ENCODE results near the gene FAM107B. TPM values are rescaled to one million over a fixed set of nuclear protein-coding genes. Genes with fewer than 3 reads are reported as not detected.

Gene FAM107B
- total and polyA plus RNA-seq, 4 donors, result 24.9 to 58.1 (median 30.9) TPM

DNA sequence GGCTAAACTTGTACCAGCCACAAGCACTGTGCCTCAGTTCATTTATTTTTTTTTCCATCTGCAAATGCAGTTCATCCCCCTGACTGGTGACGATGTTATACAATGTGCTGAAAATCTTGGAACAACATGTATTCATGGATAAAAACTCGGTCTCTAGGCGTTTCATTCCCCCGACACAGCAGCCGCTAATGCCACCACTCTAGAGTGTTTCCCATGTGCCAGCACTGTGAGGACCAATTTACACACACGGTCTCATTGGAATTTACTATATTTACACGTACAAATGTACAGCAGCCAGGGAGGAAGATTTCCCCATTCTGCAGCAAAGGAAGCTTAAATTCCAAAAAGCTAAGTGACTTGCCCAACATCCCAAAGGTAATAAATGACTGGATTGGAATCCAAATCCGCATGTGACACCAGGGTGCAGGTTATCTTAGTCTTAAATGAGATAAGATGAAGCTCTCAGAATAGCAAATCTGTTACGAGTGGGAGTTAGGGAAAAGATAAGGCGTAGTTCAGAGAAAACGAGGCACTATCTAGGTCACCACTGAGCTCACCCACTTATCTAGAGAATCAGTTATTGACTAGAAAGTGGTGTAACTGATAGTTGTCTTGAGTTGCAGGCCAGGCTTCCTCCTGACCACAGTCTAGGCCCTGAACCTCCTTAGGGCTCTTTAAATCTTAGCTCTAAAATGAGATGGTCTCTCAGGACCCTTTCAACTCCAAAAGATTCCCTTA is 36.7 kb downstream of the FAM107B start (continued):
- TF ChIP-seq, protein P1, sequence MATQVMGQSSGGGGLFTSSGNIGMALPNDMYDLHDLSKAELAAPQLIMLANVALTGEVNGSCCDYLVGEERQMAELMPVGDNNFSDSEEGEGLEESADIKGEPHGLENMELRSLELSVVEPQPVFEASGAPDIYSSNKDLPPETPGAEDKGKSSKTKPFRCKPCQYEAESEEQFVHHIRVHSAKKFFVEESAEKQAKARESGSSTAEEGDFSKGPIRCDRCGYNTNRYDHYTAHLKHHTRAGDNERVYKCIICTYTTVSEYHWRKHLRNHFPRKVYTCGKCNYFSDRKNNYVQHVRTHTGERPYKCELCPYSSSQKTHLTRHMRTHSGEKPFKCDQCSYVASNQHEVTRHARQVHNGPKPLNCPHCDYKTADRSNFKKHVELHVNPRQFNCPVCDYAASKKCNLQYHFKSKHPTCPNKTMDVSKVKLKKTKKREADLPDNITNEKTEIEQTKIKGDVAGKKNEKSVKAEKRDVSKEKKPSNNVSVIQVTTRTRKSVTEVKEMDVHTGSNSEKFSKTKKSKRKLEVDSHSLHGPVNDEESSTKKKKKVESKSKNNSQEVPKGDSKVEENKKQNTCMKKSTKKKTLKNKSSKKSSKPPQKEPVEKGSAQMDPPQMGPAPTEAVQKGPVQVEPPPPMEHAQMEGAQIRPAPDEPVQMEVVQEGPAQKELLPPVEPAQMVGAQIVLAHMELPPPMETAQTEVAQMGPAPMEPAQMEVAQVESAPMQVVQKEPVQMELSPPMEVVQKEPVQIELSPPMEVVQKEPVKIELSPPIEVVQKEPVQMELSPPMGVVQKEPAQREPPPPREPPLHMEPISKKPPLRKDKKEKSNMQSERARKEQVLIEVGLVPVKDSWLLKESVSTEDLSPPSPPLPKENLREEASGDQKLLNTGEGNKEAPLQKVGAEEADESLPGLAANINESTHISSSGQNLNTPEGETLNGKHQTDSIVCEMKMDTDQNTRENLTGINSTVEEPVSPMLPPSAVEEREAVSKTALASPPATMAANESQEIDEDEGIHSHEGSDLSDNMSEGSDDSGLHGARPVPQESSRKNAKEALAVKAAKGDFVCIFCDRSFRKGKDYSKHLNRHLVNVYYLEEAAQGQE (IDR thresholded peaks at IDR 0.05), result no peak
- TF ChIP-seq NR2F2 (IDR thresholded peaks at IDR 0.05), result no peak
- TF ChIP-seq GABPA (IDR thresholded peaks at IDR 0.05 in 1 of 2, conservative IDR thresholded peaks at IDR 0.05 in 1 of 2), result no peak
- TF ChIP-seq FOXA1 (IDR thresholded peaks at IDR 0.05), result no peak
- TF ChIP-seq, protein P2, sequence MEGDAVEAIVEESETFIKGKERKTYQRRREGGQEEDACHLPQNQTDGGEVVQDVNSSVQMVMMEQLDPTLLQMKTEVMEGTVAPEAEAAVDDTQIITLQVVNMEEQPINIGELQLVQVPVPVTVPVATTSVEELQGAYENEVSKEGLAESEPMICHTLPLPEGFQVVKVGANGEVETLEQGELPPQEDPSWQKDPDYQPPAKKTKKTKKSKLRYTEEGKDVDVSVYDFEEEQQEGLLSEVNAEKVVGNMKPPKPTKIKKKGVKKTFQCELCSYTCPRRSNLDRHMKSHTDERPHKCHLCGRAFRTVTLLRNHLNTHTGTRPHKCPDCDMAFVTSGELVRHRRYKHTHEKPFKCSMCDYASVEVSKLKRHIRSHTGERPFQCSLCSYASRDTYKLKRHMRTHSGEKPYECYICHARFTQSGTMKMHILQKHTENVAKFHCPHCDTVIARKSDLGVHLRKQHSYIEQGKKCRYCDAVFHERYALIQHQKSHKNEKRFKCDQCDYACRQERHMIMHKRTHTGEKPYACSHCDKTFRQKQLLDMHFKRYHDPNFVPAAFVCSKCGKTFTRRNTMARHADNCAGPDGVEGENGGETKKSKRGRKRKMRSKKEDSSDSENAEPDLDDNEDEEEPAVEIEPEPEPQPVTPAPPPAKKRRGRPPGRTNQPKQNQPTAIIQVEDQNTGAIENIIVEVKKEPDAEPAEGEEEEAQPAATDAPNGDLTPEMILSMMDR (IDR thresholded peaks at IDR 0.05; ENCODE audit: low read depth, low read length, missing input control), result no peak

DNA sequence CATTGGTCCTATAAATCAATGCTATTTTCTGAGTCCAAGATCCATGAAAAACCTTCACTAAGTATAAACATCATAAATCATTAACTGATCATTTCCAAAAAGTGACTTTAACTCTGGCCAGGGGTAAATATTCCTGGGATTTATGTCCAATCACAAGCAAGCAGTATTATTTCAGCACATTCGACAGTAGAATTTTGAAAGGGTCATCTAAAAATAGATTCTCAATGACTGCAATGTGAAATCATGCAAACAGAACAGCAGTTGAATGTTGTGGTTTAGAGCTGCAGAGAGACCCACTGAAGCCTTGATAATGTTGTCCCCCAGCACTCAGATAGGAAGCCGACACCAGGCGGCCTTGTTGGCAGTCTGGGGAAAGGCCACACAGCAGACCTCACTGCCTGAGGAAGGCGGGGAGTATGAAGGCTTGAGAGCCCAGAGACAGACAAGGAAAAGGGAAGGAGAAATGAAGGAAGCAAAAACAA is 38.1 kb downstream of the FAM107B start:
- Histone ChIP-seq H3K4me3 (ENCODE audit: low read depth in 1 of 3, low read length in 3 of 3) (no peak overlapping the region), H3K4me1 (ENCODE audit: control insufficient read depth in 4 of 4, insufficient read depth in 4 of 4, low read length in 3 of 4) (peaks cover 4 to 28% (median 17%) of the 10 kb centered on the region in 4 donors), H3K9me3 (ENCODE audit: control insufficient read depth in 4 of 4, low read length in 3 of 4) (no peaks in the 10 kb centered on the region), H3K27ac (ENCODE audit: low read depth in 1 of 2, low read length in 2 of 2) (peak overlapping the region; percentile 55 to 75), H3K36me3 (ENCODE audit: control insufficient read depth in 4 of 4, insufficient read depth in 3 of 4, low read depth in 1 of 4, low read length in 3 of 4) (no peaks in the 10 kb centered on the region), H3K27me3 (ENCODE audit: control insufficient read depth in 4 of 4, insufficient read depth in 4 of 4, low read length in 3 of 4) (no peaks in the 10 kb centered on the region), H3K9ac (ENCODE audit: low read depth in 1 of 2, low read length in 2 of 2) (peak overlapping the region in 1 of 2 donors; percentile 21)
- no peak for DNase-seq (ENCODE audit: low spot score)
- WGBS, result 26% methylated on average over 4 of the region's 4 CpGs
- TF ChIP-seq, protein P3, sequence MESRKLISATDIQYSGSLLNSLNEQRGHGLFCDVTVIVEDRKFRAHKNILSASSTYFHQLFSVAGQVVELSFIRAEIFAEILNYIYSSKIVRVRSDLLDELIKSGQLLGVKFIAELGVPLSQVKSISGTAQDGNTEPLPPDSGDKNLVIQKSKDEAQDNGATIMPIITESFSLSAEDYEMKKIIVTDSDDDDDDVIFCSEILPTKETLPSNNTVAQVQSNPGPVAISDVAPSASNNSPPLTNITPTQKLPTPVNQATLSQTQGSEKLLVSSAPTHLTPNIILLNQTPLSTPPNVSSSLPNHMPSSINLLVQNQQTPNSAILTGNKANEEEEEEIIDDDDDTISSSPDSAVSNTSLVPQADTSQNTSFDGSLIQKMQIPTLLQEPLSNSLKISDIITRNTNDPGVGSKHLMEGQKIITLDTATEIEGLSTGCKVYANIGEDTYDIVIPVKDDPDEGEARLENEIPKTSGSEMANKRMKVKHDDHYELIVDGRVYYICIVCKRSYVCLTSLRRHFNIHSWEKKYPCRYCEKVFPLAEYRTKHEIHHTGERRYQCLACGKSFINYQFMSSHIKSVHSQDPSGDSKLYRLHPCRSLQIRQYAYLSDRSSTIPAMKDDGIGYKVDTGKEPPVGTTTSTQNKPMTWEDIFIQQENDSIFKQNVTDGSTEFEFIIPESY (IDR thresholded peaks at IDR 0.05), result peak; percentile 46
- TF ChIP-seq, protein P2 (IDR thresholded peaks at IDR 0.05; ENCODE audit: low read depth, low read length, missing input control), result peak; percentile 3
- TF ChIP-seq, protein P4, sequence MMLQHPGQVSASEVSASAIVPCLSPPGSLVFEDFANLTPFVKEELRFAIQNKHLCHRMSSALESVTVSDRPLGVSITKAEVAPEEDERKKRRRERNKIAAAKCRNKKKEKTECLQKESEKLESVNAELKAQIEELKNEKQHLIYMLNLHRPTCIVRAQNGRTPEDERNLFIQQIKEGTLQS (IDR thresholded peaks at IDR 0.05), result peak; percentile 47
- TF ChIP-seq, protein P1 (IDR thresholded peaks at IDR 0.05), result peak; percentile 81
- TF ChIP-seq RXRA (IDR thresholded peaks at IDR 0.05) (peak; percentile 64 to 66), EGR1 (IDR thresholded peaks at IDR 0.05; ENCODE audit: low read depth in 2 of 2) (no peak), RAD21 (IDR thresholded peaks at IDR 0.05) (peak; percentile 57 to 69), HNF4G (IDR thresholded peaks at IDR 0.05) (peak; percentile 38), FOXA1 (IDR thresholded peaks at IDR 0.05) (no peak), JUND (IDR thresholded peaks at IDR 0.05) (peak; percentile 43 to 46), GABPA (IDR thresholded peaks at IDR 0.05 in 1 of 2, conservative IDR thresholded peaks at IDR 0.05 in 1 of 2) (no peak), TAF1 (conservative IDR thresholded peaks at IDR 0.05) (peak; percentile 76), NR2F2 (IDR thresholded peaks at IDR 0.05) (peak; percentile 67), FOXA2 (IDR thresholded peaks at IDR 0.05) (peak; percentile 28), HNF4A (conservative IDR thresholded peaks at IDR 0.05) (peak; percentile 55 to 72), SP1 (IDR thresholded peaks at IDR 0.05) (peak; percentile 90), YY1 (IDR thresholded peaks at IDR 0.05) (peak; percentile 60)
- TF ChIP-seq, protein P5, sequence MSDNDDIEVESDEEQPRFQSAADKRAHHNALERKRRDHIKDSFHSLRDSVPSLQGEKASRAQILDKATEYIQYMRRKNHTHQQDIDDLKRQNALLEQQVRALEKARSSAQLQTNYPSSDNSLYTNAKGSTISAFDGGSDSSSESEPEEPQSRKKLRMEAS (IDR thresholded peaks at IDR 0.05), result no peak
